Neural cell (in vitro differentiated cells): ENCODE results near the gene PSMD11.

Source experiments
- EP300 ChIP-seq: fragments of 450-650 bp; conservative IDR thresholded peaks from 2 replicates; pipeline ENCODE4 v1.6.1; 2014; ENCODE audit warnings: antibody characterized with exemption, mild to moderate bottlenecking, moderate library complexity; ENCODE audit not compliant: poor library complexity, severe bottlenecking
- EZH2 ChIP-seq: fragments of 200-600, 300-800 bp; shearing (Covaris generic), sonication (generic); IDR thresholded peaks from 2 replicates; pipeline ENCODE4 v1.6.1; 2014; ENCODE audit warnings: antibody characterized with exemption, low read length, borderline replicate concordance, mild to moderate bottlenecking; ENCODE audit not compliant: insufficient read depth, poor library complexity, severe bottlenecking
- MXI1 ChIP-seq: fragments of 450-650 bp; conservative IDR thresholded peaks from 2 replicates; pipeline ENCODE4 v1.6.1; 2014; ENCODE audit warnings: antibody characterized with exemption, mild to moderate bottlenecking; ENCODE audit not compliant: poor library complexity, severe bottlenecking
- POLR2AphosphoS5 ChIP-seq: IDR thresholded peaks from 2 replicates; pipeline ENCODE4 v1.6.1; 2012
- RAD21 ChIP-seq: fragments of 450-650 bp; conservative IDR thresholded peaks from 2 replicates; pipeline ENCODE4 v1.6.1; 2014; ENCODE audit warnings: antibody characterized with exemption, mild to moderate bottlenecking, moderate library complexity
- SMC3 ChIP-seq: fragments of 450-650 bp; conservative IDR thresholded peaks from 2 replicates; pipeline ENCODE4 v1.6.1; 2014; ENCODE audit warnings: antibody characterized with exemption, mild to moderate bottlenecking, moderate library complexity; ENCODE audit not compliant: poor library complexity
- TAF1 ChIP-seq: IDR thresholded peaks from 2 replicates; pipeline ENCODE4 v1.6.1; 2012; ENCODE audit warnings: low read depth
- TF ChIP-seq, protein P1 (sequence below): fragments of 450-650 bp; IDR thresholded peaks from 2 replicates; pipeline ENCODE4 v1.5.1; 2014; ENCODE audit warnings: antibody characterized with exemption, mild to moderate bottlenecking, moderate library complexity; ENCODE audit not compliant: poor library complexity, severe bottlenecking
- TF ChIP-seq, protein P2 (sequence below): IDR thresholded peaks from 2 replicates; pipeline ENCODE4 v1.6.1; 2012; ENCODE audit warnings: borderline replicate concordance

DNA sequence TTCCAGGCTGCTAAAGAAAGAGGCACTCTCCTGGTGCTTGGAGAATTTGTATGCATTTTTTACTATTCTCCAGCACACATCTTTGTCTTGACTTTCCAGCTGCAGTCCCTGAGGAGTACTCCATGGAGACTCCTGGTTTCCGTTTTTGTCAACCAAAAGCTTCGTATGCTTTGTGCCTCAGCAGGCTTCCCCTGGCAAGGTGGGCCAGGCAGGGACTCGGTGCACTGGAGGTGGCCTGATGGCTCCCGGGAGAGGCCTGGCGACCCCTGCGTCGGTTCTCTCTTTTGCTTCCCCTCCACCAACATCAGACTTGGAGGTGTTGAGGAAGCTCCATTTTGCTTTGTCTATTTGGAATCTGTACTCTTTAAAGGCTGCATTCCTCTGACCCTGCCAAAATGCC, 66.2 kb downstream of the PSMD11 start:
- TF ChIP-seq TAF1 (no peak), EZH2 (no peak), POLR2AphosphoS5 (no peak), EP300 (no peak), RAD21 (no peak), MXI1 (no peak), SMC3 (no peak)
- TF ChIP-seq, protein P1, sequence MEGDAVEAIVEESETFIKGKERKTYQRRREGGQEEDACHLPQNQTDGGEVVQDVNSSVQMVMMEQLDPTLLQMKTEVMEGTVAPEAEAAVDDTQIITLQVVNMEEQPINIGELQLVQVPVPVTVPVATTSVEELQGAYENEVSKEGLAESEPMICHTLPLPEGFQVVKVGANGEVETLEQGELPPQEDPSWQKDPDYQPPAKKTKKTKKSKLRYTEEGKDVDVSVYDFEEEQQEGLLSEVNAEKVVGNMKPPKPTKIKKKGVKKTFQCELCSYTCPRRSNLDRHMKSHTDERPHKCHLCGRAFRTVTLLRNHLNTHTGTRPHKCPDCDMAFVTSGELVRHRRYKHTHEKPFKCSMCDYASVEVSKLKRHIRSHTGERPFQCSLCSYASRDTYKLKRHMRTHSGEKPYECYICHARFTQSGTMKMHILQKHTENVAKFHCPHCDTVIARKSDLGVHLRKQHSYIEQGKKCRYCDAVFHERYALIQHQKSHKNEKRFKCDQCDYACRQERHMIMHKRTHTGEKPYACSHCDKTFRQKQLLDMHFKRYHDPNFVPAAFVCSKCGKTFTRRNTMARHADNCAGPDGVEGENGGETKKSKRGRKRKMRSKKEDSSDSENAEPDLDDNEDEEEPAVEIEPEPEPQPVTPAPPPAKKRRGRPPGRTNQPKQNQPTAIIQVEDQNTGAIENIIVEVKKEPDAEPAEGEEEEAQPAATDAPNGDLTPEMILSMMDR, result no peak
- TF ChIP-seq, protein P2, sequence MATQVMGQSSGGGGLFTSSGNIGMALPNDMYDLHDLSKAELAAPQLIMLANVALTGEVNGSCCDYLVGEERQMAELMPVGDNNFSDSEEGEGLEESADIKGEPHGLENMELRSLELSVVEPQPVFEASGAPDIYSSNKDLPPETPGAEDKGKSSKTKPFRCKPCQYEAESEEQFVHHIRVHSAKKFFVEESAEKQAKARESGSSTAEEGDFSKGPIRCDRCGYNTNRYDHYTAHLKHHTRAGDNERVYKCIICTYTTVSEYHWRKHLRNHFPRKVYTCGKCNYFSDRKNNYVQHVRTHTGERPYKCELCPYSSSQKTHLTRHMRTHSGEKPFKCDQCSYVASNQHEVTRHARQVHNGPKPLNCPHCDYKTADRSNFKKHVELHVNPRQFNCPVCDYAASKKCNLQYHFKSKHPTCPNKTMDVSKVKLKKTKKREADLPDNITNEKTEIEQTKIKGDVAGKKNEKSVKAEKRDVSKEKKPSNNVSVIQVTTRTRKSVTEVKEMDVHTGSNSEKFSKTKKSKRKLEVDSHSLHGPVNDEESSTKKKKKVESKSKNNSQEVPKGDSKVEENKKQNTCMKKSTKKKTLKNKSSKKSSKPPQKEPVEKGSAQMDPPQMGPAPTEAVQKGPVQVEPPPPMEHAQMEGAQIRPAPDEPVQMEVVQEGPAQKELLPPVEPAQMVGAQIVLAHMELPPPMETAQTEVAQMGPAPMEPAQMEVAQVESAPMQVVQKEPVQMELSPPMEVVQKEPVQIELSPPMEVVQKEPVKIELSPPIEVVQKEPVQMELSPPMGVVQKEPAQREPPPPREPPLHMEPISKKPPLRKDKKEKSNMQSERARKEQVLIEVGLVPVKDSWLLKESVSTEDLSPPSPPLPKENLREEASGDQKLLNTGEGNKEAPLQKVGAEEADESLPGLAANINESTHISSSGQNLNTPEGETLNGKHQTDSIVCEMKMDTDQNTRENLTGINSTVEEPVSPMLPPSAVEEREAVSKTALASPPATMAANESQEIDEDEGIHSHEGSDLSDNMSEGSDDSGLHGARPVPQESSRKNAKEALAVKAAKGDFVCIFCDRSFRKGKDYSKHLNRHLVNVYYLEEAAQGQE, result no peak
